SH-SY5Y (cell line): ENCODE results near the gene FBXO41.

Experiments used
- GATA2 ChIP-seq: IDR thresholded peaks from 2 replicates; pipeline ENCODE4 v1.6.1; 2011; ENCODE audit warnings: mild to moderate bottlenecking, low read depth, low read length
- GATA3 ChIP-seq: IDR thresholded peaks from 2 replicates; pipeline ENCODE4 v1.6.1; 2011; ENCODE audit warnings: low read depth, mild to moderate bottlenecking, low read length, moderate library complexity

The FBXO41 gene

DNA sequence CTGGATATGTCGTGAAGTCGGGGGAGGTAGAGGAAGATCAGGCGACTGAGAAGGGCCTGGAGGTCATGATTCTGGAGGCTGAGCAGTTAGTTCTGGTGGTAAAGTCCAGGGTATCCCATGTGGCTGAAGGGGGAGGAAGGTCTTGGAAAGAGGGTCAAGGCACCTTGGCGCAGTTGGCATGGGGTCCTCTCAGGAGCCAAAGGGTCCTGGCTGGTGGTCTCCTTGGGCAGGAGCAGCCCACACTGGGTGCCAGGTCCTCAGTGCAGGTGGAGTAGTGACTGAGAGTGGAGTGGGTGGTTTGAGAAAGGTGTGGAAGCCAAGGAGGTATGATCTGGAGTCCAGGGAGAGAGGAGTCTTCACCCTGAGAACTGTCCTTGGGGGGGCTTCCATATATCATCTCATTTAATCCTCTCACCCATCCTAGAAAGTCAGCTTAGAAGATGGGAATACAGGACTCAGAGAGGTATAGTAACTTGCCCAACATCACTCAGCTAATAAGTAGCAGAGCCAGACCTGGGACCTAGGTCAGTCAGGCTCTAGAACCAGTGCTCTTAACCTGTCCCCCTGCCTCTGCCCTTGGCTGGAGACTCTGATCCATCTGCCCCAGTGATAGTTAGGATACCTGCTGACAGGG, 24.5 kb downstream of the FBXO41 start:
- TF ChIP-seq GATA3, result no peak
- TF ChIP-seq GATA2, result no peak

- TF ChIP-seq GATA2 (no peak), GATA3 (no peak)
Measured at GRCh38 chr2:73259276-73259675, 25.0 kb downstream of the FBXO41 start.

DNA sequence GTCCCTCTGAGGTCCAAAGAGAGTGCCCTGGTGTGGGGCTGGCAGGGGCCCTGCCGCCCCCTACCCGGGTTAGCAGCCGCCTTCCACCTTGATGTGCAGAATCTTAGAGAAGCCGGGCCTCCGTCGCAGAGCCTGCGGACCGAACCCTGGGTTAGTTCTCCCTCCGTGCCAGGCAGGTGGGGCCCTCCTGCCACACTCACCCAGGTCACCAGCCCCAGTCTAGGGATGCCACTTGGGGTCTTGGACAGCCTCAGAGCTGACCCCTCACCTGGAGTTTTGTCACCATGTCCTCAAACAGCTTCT, 25.4 kb downstream of the FBXO41 start:
- no peak for TF ChIP-seq GATA2
- no peak for TF ChIP-seq GATA3

DNA sequence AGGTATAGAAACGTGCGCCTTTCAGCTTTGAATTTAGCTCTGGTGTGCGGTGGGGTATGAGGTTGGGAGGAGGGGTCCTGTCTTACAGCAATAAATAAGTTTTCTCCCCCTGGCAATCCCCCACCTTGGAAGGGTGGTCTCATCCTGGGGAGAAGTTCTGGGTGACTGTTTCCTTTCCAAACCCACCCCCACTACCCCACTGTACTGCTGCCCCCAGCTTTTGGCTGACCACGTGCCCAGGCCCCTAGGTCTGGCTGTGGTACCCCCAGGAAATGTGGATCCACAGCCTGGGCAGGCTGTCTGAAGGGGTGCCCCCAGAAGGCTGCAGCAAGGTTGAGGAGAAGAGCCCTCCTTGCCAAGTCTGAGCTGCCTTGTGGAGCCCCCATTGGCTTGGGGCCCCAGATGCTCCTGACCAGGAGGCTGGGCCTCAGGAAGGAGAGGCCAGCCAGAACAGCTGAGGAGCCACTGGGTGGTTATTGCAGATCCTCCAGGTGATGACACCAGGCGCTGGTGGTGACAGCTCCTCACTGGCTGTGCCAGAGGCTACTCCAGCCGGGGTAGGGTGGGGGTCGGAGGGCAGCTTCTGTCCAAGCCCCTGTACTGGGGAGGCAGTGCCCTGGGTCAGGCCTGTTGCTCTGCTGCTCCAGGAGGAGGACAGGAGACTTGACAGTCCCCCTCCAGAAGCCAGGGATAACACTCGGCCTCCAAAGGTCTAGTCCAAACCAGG, 25.9 kb downstream of the FBXO41 start:
- TF ChIP-seq GATA3 (no peak), GATA2 (no peak)

- no peak for TF ChIP-seq GATA2
- TF ChIP-seq GATA3, result no peak
Measured at GRCh38 chr2:73257425-73258125, 26.7 kb downstream of the FBXO41 start.

GRCh38 chr2:73257021-73257420, 27.3 kb downstream of the FBXO41 start:
- no peak for TF ChIP-seq GATA2

GRCh38 chr2:73256618-73256922, 27.7 kb downstream of the FBXO41 start:
- TF ChIP-seq GATA2, result no peak
- no peak for TF ChIP-seq GATA3

DNA sequence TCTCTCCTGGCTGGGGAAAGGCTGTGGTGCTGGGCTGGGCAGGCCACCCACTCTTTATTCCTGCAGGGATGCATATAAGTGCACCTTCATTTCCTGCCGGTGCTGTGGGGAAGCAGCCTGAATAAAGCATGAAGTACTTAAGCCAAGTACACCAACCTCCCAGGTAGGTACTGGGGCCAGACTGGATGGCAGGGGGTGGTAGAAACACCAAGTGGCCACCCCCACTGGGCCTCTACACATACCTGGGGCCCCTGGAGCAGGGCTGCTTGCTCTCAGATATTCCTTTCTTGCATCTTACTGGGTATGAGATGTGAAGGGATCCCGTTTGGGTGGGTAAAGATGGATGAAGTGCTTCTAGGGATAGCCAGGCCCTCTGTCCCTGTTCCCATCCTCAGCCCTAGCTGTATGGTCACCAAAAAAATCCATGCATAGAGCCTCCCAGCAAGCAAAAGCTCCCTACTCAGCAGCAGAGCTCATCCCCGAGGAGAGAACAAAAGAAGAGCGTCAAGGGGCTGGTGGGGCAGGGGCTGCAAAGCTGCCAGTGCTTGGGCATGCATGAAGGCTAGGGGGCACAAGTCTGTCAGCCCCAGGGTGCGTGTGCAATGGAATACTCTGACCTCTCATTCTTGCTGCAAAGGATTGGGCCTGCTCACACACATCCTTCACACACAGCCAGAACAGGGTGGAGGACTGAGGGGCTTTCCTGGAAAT, 28.2 kb downstream of the FBXO41 start:
- TF ChIP-seq GATA2 (no peak), GATA3 (no peak)

DNA sequence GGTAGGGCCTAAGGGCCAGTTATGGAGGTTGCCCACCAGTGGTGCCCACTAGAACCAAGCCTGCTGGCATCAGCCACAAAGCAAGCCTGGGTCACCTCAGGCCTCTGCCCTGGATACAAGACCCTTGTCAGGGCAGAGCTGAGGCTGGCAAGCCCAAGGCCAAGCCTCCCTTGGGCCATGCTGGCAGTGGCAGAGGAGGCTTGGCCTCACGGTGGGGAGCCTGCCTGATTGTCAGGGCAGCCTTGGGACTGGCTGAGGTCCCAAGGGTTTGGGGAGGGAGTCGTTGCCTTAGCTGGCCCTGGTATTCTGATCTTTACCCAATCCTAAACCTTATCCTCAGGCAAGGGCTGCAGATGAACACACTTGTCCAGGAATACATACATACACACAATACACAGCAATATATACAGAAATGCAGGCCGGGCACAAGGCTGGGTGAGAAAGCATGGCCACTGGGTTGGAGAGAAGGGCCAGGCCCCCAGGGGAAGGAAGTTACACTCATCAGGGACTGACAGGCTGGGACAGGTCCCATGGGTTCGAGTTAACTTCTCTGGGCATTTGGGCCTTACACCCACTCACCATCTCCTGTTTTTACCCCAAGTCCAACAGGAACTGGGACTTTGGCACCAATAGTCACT, 29.2 kb downstream of the FBXO41 start:
- TF ChIP-seq GATA2 (no peak), GATA3 (no peak)

DNA sequence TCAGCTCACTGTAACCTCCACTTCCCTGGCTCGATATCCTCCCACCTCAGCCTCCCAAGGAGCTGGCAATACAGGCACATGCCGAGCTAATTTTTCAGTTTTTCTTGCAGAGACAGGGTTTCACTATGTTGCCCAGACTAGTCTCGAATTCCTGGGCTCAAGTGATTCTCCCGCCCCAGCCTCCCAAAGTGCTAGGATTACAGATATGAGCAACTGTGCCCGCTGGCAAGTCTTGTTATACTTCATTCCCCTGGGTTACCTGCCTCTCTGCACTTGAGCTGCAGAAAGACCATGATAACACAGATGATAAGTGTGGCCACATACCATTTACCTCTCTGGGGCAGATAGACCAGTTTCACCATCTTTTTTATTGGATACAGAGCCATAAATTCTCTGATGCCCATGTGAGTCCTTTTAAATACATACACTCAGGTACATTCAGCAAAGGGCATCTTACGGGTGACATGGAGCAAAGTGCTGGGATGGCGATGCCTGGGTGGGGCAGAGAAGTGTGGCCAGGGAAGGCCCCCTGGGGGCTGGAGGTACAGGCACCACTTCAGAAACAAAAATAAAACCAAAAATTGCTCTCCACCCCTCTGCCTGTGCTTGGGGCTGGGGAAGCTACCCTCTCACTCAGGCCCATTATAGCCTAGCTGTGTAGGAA, 29.8 kb downstream of the FBXO41 start:
- TF ChIP-seq GATA3 (no peak), GATA2 (no peak)

DNA sequence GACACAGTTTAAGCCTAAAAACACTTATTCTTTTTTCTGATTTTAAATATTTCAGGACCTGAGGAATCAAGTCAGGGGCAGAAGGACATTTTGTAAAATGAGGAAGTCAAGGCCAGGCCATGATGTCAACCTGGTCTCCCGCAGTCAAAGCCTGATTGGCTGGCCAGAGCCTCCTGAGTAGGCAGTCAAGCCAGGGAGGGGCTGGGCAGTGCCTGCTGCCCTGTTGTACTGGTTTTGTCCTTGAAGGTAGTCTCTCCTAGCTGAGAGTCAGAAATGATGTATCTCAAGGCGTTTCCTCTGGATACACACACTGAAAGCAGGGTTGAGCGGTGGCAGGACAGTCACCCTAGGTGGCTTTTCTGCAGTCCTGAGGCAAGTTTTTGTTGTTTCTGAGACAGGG, 30.4 kb downstream of the FBXO41 start:
- TF ChIP-seq GATA2, result no peak
- TF ChIP-seq GATA3, result no peak

DNA sequence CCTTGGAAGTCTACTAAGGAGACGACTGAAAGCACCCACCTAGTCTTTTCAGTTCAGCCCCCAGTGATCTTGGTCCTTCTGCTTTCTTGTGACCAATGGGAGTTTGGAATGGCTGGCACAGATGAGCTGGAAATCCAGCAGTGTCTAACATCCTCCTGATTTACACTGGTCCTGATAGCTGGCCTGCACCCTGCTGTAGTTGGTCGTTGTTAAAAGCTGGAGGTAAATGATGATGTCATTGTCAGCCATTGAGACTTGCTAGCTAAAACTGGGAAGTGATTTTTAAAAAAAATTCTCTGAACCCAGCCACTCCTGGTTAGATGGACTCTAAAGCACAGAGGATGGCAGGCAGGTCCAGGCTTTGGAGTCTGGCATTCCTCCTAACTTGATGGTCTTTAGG, 30.9 kb downstream of the FBXO41 start:
- TF ChIP-seq GATA2, result no peak
- TF ChIP-seq GATA3, result no peak

GRCh38 chr2:73252238-73253027, 31.8 kb downstream of the FBXO41 start:
- TF ChIP-seq GATA3 (no peak), GATA2 (no peak)
